ENCODE data around the gene ABHD14A.

DNA sequence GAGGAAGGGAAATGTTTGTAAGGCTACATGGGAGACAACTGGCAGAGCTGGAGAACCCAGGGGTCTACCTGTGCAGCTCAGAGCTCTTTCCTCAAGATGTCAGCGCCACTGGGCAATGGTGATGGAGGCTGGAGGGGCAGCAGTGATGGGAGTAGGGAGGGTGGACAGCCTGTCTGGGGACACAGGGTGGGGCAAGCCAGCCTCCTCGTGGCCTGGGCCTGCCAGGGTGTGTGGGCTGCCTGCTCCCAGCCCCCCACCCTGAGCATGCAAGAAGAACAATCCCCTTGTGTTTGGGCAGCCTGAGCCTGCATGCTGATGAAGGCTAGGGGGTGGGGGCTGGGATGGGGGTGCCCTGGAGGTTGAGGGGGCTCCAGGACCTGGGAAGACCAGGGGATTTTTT is 8.8 kb upstream of the ABHD14A start:
- TF ChIP-seq, protein P1, sequence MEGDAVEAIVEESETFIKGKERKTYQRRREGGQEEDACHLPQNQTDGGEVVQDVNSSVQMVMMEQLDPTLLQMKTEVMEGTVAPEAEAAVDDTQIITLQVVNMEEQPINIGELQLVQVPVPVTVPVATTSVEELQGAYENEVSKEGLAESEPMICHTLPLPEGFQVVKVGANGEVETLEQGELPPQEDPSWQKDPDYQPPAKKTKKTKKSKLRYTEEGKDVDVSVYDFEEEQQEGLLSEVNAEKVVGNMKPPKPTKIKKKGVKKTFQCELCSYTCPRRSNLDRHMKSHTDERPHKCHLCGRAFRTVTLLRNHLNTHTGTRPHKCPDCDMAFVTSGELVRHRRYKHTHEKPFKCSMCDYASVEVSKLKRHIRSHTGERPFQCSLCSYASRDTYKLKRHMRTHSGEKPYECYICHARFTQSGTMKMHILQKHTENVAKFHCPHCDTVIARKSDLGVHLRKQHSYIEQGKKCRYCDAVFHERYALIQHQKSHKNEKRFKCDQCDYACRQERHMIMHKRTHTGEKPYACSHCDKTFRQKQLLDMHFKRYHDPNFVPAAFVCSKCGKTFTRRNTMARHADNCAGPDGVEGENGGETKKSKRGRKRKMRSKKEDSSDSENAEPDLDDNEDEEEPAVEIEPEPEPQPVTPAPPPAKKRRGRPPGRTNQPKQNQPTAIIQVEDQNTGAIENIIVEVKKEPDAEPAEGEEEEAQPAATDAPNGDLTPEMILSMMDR (IDR thresholded peaks at IDR 0.05) = no peak
- TF ChIP-seq POLR2A (IDR thresholded peaks at IDR 0.05) = no peak

Measured in testis (tissue), 2 donors.